HG03103 (cell line): ENCODE data around the gene F8.

Source experiments
- ATAC-seq: cut with Tn5 transposase; IDR thresholded peaks from one replicate; pipeline ENCODE4 v1.9.1; 2021; ENCODE audit warnings: low read depth; ENCODE audit not compliant: unreplicated experiment

F8 gene

DNA sequence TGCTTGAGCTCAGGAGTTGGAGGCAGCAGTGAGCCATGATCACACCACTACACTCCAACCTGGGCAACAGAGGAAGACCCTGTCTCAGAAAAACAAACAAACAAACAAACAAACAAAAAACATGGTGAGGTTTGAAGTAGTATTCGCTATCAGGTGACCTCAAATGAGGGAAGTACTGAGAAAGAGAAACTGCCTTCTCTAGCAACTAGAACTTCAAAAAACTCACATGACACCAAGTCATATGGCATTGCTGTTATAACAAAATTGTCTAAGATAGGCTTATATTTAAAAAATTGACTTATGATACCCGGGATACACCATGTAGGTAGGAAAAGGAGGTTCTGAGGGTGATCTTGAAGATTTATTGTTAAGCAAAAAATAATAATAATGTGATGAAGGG lies 227.5 kb downstream of the F8 start:
- no peak for ATAC-seq

DNA sequence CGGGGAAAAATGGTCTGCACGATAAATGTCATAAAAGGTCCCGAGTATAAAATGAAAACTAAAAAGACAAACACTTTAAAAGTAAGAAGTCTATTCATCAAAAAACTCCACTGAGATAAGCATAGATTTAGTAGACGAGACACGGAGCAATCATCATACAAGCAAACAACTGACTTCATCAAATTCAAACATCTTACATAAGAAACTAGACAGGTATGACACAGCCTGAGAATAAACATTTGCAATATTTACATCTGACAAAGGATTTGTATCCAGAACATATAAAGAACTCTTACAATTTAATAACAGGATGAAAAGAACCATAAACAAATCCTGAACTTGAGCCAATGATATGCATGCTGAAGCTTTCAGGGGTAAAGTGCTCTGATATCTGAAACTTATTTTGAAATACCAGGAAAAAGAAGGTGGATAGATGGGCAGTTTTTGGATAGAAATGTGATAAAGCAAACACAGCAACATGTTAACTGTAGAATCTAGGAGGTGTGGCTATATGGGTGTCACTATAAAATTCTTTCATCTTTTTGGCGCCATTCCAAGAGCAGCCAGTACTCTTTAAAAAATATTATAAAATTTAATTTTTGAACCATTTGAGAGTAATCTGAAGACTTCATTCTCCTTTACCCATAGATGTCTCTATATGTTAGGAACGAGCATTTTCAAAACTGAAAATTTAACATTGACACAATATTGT lies 229.3 kb downstream of the F8 start:
- no peak for ATAC-seq

DNA sequence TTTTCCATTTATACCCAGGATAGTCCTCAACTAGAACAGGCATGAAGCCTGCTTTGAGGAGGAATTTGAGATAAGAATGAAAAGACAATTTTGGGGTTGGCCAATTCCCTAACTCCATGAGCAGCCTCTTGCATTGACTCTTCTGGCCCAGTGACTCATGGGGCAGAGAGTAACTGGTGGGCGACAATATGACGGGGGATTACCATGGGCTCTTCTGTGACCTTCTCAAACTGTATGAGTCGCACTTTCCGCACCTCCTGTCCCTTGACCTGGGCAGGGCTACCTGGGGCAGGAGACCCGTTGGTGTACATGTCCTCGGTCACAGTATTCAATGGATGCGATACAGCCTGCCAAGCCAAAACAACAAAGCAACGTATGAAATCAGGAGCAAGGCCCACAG lies 230.6 kb downstream of the F8 start:
- ATAC-seq: no peak

DNA sequence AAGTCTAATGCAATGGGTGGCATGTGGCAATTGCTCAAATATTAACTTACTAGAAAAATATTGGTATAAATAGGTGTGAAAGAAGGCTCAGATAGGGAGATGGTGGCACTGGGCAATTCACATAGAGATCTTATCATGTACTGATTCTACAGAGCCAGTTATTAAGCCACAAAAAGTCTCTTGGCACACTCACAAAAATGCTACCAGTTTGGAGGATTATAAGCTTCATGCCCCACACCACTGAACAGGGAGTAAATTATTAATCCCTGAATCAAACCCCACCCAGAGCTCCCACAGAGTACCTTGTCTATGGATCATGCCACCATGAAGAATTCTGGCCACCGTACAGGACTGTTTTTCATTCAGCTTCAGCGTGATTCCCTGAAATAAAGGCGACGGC lies 231.1 kb downstream of the F8 start:
- no peak for ATAC-seq
